Endothelial cell of umbilical vein (primary cell): ENCODE measurements around the gene RESP18.

Experiments used
- CTCF ChIP-seq, 2 donors: IDR thresholded peaks; 1 replicate in 1 of 2; 2 replicates in 1 of 2; pipeline ENCODE4 v1.5.1; 2011; ENCODE audit warnings: low read length in 2 of 2, mild to moderate bottlenecking in 2 of 2, moderate library complexity in 2 of 2, control low read depth in 1 of 2, inconsistent platforms in 1 of 2, low read depth in 1 of 2; ENCODE audit not compliant: insufficient read depth in 1 of 2; ENCODE audit errors: extremely low read depth in 1 of 2
- EZH2 ChIP-seq: IDR thresholded peaks from 2 replicates; pipeline ENCODE4 v1.6.1; 2012; ENCODE audit warnings: borderline replicate concordance, low read depth, mild to moderate bottlenecking, moderate library complexity, low read length, inconsistent platforms; ENCODE audit not compliant: severe bottlenecking
- JUN ChIP-seq: IDR thresholded peaks from 2 replicates; pipeline ENCODE4 v1.6.1; 2011; ENCODE audit warnings: borderline replicate concordance, low read depth; ENCODE audit not compliant: insufficient read length, insufficient read depth
- POLR2A ChIP-seq: IDR thresholded peaks from 2 replicates; pipeline ENCODE4 v1.6.1; 2012; ENCODE audit warnings: low read depth, mild to moderate bottlenecking, control low read depth, low read length
- POLR2AphosphoS5 ChIP-seq: IDR thresholded peaks from 2 replicates; pipeline ENCODE4 v1.6.1; 2012; ENCODE audit warnings: low read depth, mild to moderate bottlenecking, control low read depth, low read length, moderate library complexity; ENCODE audit not compliant: insufficient read depth

DNA sequence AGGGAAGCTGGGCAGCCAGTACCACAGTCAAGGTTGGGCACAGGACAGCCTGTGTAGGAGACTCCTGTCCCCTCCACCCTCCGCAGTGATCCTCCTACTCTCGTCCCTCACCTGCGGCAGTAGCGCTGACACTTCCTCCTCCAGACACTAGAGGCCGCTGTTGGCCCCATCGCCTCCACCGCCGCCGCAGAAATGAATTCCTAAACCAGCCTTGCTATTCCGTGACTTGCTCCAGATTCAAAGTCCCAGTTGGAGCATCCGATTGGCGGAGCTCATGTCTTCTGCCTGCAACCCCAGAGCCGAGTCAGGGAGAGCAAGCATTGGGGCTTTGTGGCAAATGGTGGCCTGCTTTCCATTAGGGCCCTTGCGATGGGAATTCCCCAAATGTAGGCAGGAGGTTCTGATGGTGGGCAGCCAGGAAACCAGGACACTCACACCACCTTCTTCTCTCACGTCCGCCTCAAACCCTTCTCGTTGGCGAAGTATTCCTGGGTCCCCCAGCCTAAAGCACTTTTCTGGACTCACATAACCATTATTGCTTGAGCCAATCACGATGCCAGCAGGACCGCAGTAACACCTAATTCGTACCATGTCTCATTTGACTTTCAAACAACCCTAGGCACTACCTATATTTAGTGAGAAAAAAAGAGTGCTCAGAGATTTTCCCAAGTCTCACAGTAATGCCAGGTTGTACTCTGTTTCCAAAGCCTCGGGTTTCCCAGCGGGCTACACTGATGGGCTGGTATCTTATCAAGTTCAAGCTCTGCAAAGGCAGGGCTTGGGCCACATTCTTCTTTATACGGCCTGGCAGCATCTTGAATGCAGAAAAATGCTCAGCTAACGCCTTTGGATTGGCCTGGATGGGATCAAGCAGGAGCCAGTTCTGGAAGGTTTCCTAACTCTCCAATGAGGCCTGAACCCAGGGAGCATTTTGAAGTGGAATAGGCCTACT is 54.6 kb downstream of the RESP18 start:
- TF ChIP-seq CTCF (IDR thresholded peaks at IDR 0.05; ENCODE audit: extremely low read depth in 1 of 2, insufficient read depth in 1 of 2, low read depth in 1 of 2, low read length in 2 of 2) = peak; percentile 98
- TF ChIP-seq EZH2 = no peak
- TF ChIP-seq POLR2AphosphoS5 = no peak
- TF ChIP-seq JUN = no peak
- no peak for TF ChIP-seq POLR2A
